Measurements from ENCODE around the gene PRSS56.

Gene PRSS56

DNA sequence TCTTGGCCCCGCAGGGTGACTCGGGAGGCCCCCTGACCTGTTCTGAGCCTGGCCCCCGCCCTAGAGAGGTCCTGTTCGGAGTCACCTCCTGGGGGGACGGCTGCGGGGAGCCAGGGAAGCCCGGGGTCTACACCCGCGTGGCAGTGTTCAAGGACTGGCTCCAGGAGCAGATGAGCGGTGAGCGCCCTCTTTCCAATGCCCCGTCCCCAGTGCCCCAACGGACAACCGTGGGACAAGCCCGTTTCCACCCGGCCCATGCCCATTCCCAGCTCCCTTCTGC lies 3.2 kb downstream of the PRSS56 start:
- Histone ChIP-seq H3K9me3 (ENCODE audit: control insufficient read depth in 1 of 2, low read length in 2 of 2) (no peaks in the 10 kb centered on the region), H3K36me3 (ENCODE audit: control insufficient read depth in 1 of 2, insufficient read depth in 2 of 2, low read length in 2 of 2) (no peaks in the 10 kb centered on the region), H3K27ac (ENCODE audit: low read length) (no peak overlapping the region), H3K4me3 (ENCODE audit: low read depth in 1 of 2, low read length in 2 of 2) (peak overlapping the region in 1 of 2 donors; percentile 44), H3K4me1 (ENCODE audit: control insufficient read depth in 1 of 2, insufficient read depth in 2 of 2, low read length in 2 of 2) (peaks cover 0 to 28% of the 10 kb centered on the region in 2 donors), H3K27me3 (ENCODE audit: low read depth, low read length) (peaks cover 14% of the 10 kb centered on the region)

DNA sequence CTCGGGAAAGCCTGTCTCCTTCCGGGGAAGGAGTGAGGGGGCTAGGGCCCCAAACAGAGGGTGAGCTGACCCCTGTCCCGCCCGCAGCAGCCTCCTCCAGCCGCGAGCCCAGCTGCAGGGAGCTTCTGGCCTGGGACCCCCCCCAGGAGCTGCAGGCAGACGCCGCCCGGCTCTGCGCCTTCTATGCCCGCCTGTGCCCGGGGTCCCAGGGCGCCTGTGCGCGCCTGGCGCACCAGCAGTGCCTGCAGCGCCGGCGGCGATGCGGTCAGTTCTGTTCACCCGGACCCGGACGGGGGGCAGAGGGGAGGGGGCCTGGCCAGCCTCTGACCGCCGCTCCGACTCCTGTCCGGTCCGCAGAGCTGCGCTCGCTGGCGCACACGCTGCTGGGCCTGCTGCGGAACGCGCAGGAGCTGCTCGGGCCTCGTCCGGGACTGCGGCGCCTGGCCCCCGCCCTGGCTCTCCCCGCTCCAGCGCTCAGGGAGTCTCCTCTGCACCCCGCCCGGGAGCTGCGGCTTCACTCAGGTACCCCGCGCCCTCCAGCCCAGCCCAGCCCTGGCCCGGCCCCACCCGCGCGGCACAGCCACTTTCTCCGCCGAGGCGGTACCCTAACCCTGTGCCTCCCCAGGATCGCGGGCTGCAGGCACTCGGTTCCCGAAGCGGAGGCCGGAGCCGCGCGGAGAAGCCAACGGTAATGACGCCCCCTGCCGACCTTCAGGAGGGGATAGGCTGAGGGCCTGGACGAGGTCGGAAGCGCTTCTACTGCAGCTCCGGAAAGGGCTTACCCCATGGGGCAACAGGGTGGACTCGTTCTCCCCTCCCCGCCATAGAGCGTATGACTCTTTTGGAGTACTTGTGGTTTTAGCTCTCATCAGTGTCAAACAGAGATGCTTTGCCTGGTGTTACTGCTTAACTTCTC lies 3.8 kb downstream of the PRSS56 start:
- Histone ChIP-seq H3K9me3 (ENCODE audit: control insufficient read depth in 1 of 2, low read length in 2 of 2) (no peaks in the 10 kb centered on the region), H3K27ac (ENCODE audit: low read length) (no peak overlapping the region), H3K4me3 (ENCODE audit: low read depth in 1 of 2, low read length in 2 of 2) (peak overlapping the region in 1 of 2 donors; percentile 44), H3K4me1 (ENCODE audit: control insufficient read depth in 1 of 2, insufficient read depth in 2 of 2, low read length in 2 of 2) (peaks cover 0 to 28% of the 10 kb centered on the region in 2 donors), H3K27me3 (ENCODE audit: low read depth, low read length) (peaks cover 14% of the 10 kb centered on the region), H3K36me3 (ENCODE audit: control insufficient read depth in 1 of 2, insufficient read depth in 2 of 2, low read length in 2 of 2) (no peaks in the 10 kb centered on the region)

DNA sequence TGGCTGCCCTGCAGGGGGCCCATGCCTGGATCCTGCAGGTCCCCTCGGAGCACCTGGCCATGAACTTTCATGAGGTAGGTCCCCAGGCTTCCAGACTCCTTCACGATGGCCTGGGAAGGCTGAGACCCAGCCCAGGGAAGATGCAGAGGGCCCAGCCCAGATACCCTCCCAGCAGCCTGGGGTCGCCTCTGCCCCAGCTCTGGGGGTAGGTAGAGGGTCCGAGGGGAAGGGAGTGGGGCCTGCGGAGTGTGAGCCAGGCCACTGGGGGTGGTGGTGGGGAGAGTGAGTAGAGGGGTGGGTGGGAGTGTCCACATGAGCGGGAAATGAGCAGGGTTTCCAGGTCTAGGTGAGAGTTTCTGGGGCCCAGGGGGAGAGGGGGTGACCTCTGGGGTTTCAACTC lies 4.6 kb downstream of the PRSS56 start:
- Histone ChIP-seq H3K27ac (ENCODE audit: low read length) (no peak overlapping the region), H3K4me1 (ENCODE audit: control insufficient read depth in 1 of 2, insufficient read depth in 2 of 2, low read length in 2 of 2) (peaks cover 0 to 28% of the 10 kb centered on the region in 2 donors), H3K27me3 (ENCODE audit: low read depth, low read length) (peaks cover 14% of the 10 kb centered on the region), H3K36me3 (ENCODE audit: control insufficient read depth in 1 of 2, insufficient read depth in 2 of 2, low read length in 2 of 2) (no peaks in the 10 kb centered on the region), H3K9me3 (ENCODE audit: control insufficient read depth in 1 of 2, low read length in 2 of 2) (no peaks in the 10 kb centered on the region), H3K4me3 (ENCODE audit: low read depth in 1 of 2, low read length in 2 of 2) (no peak overlapping the region)

DNA sequence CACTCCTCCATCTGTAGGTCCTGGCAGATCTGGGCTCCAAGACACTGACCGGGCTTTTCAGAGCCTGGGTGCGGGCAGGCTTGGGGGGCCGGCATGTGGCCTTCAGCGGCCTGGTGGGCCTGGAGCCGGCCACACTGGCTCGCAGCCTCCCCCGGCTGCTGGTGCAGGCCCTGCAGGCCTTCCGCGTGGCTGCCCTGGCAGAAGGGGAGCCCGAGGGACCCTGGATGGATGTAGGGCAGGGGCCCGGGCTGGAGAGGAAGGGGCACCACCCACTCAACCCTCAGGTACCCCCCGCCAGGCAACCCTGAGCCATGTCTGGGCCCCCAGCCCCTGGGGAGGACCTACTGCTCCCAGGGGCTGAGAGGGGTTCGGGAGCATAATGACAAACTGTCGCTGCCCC lies 5.0 kb downstream of the PRSS56 start:
- no peak overlapping the region for H3K4me3 ChIP-seq (ENCODE audit: low read depth in 1 of 2, low read length in 2 of 2)

DNA sequence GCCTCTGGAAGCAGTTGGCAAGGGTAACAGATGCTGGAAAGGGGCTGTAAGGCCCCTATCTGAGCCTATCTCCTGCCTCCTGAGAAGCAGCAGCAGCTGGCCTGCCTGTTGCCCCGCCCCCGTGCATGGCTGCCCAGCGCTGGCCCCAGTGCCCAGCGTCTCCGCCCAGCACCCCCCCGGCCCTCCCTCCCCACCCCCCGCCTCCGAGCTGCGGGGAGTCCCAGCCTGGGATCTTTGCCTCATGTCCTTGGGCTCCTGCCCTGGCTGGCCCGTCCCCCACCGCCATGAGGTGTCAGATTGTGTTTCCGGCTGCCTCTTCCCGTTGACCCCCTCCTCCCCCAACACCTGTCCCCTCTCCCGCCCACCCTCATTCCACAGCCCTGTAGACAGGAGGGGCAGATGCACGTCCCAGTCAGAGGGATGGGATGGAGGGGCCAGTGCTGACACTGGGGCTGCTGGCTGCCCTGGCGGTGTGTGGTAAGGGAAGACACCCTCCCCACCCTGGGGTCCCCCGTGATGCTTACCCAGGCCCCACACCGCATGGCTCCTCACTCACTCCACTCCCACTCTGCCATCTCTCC lies 5.7 kb downstream of the PRSS56 start, which contains the start of gene CHRND:
Gene CHRND, plus strand, starts transcription at position 370 of the 581 bp plus-strand sequence. Its CDS starts 56 bp downstream, at position 426.
- H3K36me3 ChIP-seq (ENCODE audit: control insufficient read depth in 1 of 2, insufficient read depth in 2 of 2, low read length in 2 of 2), result no peaks in the 10 kb centered on the region
- H3K27ac ChIP-seq (ENCODE audit: low read length), result no peak within 1 kb of the TSS
- peaks cover 0 to 28% of the 10 kb centered on the region in 2 donors for H3K4me1 ChIP-seq (ENCODE audit: control insufficient read depth in 1 of 2, insufficient read depth in 2 of 2, low read length in 2 of 2)
- H3K27me3 ChIP-seq (ENCODE audit: low read depth, low read length), result peaks cover 19% of the 10 kb centered on the region
- H3K9me3 ChIP-seq (ENCODE audit: control insufficient read depth in 1 of 2, low read length in 2 of 2), result no peaks in the 10 kb centered on the region
- H3K4me3 ChIP-seq (ENCODE audit: low read depth in 1 of 2, low read length in 2 of 2), result no peak within 1 kb of the TSS

More for the DNA sequence above, 5.0 kb downstream of the PRSS56 start:
- Histone ChIP-seq H3K27me3 (ENCODE audit: low read depth, low read length) (peaks cover 16% of the 10 kb centered on the region), H3K4me1 (ENCODE audit: control insufficient read depth in 1 of 2, insufficient read depth in 2 of 2, low read length in 2 of 2) (peaks cover 0 to 28% of the 10 kb centered on the region in 2 donors), H3K36me3 (ENCODE audit: control insufficient read depth in 1 of 2, insufficient read depth in 2 of 2, low read length in 2 of 2) (no peaks in the 10 kb centered on the region), H3K27ac (ENCODE audit: low read length) (no peak overlapping the region), H3K9me3 (ENCODE audit: control insufficient read depth in 1 of 2, low read length in 2 of 2) (no peaks in the 10 kb centered on the region)

DNA sequence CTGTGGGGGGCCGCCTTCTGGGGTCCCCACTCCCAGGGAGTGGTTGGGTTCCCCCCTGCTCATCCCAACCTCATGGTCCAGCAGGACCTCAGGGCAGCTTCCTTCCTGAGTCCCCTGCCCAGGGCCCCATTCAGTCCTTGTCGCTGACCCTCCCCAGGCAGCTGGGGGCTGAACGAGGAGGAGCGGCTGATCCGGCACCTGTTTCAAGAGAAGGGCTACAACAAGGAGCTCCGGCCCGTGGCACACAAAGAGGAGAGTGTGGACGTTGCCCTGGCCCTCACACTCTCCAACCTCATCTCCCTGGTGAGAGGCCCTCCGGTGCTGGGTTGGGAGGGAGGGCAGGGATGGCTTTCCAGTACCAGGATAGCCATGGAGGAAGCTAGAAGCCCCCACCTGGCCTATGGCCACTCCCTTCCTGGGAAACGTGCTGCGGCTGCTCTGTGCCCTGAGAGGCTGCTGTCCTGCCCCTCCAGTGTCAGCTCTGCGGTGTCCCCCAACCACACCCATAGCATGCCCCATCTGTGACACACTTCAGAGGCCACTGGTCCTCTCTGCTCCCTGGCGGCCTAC lies 6.3 kb downstream of the PRSS56 start:
- no peaks in the 10 kb centered on the region for H3K9me3 ChIP-seq (ENCODE audit: control insufficient read depth in 1 of 2, low read length in 2 of 2)
- H3K27me3 ChIP-seq (ENCODE audit: low read depth, low read length), result peaks cover 19% of the 10 kb centered on the region

DNA sequence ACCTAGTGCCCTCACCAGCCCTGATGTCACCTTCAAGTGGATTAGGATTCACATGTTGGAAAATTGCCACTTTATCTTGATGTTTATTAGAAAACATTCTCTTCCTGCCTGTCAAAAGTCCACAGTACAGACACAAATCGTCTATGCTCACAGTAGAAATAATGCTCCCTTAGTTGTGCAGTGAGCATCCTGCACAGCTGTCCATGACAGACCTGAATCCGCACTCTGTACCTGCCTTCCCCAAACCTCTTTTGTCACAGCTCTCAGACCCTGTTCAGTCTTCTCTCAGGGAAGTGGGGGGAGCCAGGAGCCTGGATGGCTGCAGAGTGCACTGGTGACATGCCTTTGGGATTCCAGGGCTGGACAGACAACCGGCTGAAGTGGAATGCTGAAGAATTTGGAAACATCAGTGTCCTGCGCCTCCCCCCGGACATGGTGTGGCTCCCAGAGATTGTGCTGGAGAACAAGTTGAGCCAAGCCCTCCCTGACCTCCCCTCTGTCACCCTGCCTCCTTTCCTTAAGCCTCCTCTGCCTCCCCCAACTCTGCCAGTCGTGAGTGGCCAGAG lies 7.8 kb downstream of the PRSS56 start:
- no peak overlapping the region for H3K4me3 ChIP-seq (ENCODE audit: low read depth in 1 of 2, low read length in 2 of 2)
- H3K4me1 ChIP-seq (ENCODE audit: control insufficient read depth in 1 of 2, insufficient read depth in 2 of 2, low read length in 2 of 2), result peaks cover 0 to 15% of the 10 kb centered on the region in 2 donors
- peaks cover 15% of the 10 kb centered on the region for H3K27me3 ChIP-seq (ENCODE audit: low read depth, low read length)
- no peaks in the 10 kb centered on the region for H3K36me3 ChIP-seq (ENCODE audit: control insufficient read depth in 1 of 2, insufficient read depth in 2 of 2, low read length in 2 of 2)
- no peak overlapping the region for H3K27ac ChIP-seq (ENCODE audit: low read length)
- H3K9me3 ChIP-seq (ENCODE audit: control insufficient read depth in 1 of 2, low read length in 2 of 2), result no peaks in the 10 kb centered on the region

More for the DNA sequence above, 6.3 kb downstream of the PRSS56 start:
- peaks cover 0 to 28% of the 10 kb centered on the region in 2 donors for H3K4me1 ChIP-seq (ENCODE audit: control insufficient read depth in 1 of 2, insufficient read depth in 2 of 2, low read length in 2 of 2)
- H3K4me3 ChIP-seq (ENCODE audit: low read depth in 1 of 2, low read length in 2 of 2), result no peak overlapping the region
- no peak overlapping the region for H3K27ac ChIP-seq (ENCODE audit: low read length)
- no peaks in the 10 kb centered on the region for H3K36me3 ChIP-seq (ENCODE audit: control insufficient read depth in 1 of 2, insufficient read depth in 2 of 2, low read length in 2 of 2)

DNA sequence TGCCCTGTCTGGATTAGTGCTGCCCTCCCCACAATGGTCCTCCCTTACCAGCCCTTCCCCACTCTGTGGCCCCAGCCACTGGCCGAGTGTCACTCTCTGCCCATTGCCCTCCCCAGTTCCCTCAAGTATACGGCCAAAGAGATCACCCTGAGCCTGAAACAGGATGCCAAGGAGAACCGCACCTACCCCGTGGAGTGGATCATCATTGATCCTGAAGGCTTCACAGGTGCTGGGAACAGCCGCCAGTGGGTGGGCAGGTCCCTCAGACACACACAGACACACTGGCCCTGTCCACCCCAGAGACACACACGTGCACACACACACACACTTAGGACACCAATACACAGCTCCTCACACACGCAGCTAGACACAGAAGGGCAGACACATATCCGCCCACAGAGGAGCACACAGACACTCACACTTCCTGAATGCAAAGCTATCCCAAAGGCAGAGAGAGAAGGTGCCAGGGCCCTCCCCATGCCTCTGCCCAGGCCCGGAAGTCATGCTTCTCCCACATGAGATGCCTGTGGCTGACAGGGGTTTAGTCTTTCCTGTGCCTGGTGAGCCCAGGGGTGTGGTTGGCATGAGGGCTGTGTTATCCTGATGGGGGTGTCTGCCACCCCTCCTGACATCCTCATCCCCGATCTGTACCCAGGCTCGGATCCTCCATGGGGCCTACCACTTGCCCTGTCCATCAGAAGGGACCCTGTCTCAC lies 8.7 kb downstream of the PRSS56 start:
- Histone ChIP-seq H3K27ac (ENCODE audit: low read length) (no peak overlapping the region), H3K27me3 (ENCODE audit: low read depth, low read length) (peaks cover 11% of the 10 kb centered on the region), H3K36me3 (ENCODE audit: control insufficient read depth in 1 of 2, insufficient read depth in 2 of 2, low read length in 2 of 2) (no peaks in the 10 kb centered on the region), H3K4me1 (ENCODE audit: control insufficient read depth in 1 of 2, insufficient read depth in 2 of 2, low read length in 2 of 2) (peaks cover 0 to 9% of the 10 kb centered on the region in 2 donors), H3K9me3 (ENCODE audit: control insufficient read depth in 1 of 2, low read length in 2 of 2) (no peaks in the 10 kb centered on the region), H3K4me3 (ENCODE audit: low read depth in 1 of 2, low read length in 2 of 2) (no peak overlapping the region)

DNA sequence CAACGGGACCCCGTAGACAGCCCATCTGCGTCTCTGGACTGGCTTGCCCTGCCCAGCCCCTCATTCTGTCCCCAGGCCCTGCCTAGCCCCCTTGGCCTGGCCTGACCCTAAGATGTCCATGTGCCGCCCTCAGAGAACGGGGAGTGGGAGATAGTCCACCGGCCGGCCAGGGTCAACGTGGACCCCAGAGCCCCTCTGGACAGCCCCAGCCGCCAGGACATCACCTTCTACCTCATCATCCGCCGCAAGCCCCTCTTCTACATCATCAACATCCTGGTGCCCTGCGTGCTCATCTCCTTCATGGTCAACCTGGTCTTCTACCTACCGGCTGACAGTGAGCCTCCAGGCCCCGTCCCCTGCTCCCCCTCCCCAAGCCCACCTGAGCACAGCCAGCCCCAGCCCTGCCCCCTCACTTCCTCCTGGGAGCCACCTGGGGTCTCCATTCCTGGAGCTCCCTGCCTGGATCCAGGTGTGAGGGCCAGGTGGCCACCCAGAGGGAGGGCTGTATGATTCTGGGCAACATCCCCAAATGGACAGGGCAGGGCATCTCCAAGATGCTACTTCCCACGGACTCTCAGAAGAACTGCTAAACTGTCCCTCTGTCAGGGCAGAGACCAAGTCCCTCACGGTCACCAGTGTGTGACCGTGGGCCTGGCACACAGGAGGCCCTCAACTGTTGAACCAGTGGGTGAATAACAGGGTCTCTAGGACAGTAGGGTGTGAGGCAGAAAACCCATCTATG lies 9.8 kb downstream of the PRSS56 start:
- H3K36me3 ChIP-seq (ENCODE audit: control insufficient read depth in 1 of 2, insufficient read depth in 2 of 2, low read length in 2 of 2), result no peaks in the 10 kb centered on the region
- H3K27ac ChIP-seq (ENCODE audit: low read length), result no peak overlapping the region
- H3K4me1 ChIP-seq (ENCODE audit: control insufficient read depth in 1 of 2, insufficient read depth in 2 of 2, low read length in 2 of 2), result peaks cover 0 to 6% of the 10 kb centered on the region in 2 donors
- H3K4me3 ChIP-seq (ENCODE audit: low read depth in 1 of 2, low read length in 2 of 2), result no peak overlapping the region
- no peaks in the 10 kb centered on the region for H3K9me3 ChIP-seq (ENCODE audit: control insufficient read depth in 1 of 2, low read length in 2 of 2)
- peaks cover 5% of the 10 kb centered on the region for H3K27me3 ChIP-seq (ENCODE audit: low read depth, low read length)

DNA sequence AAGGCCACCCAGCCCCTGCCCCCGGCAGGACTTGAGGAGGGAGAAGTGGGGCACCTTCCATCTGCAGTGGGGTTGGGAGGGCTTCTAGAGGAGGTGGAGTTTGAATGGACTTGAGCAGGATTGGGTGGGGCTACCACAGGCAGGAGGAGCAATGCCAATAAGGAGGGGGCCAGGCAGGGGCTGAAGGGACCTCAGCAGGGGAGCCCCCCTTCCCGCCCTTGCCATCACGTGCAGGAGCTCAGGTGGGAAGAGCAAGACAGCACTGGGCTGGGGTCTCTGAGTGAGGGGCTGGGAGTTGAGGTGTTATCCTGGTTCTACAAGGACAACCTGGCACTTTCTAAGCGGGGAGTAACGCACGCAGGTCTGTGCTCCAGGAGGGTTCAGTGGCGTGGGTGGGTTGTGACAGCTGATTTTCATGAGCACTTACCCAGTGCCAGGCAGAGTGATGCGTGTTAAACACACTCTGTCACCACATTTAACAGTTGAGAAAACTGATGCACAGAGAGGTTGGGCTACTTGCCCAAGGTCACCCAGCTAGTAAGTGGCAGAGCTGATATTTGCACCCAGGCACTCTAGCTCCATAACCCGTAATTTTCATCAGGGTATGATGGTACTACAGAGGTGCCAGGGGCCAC lies 10.6 kb downstream of the PRSS56 start:
- no peak overlapping the region for H3K27ac ChIP-seq (ENCODE audit: low read length)
- no peaks in the 10 kb centered on the region for H3K9me3 ChIP-seq (ENCODE audit: control insufficient read depth in 1 of 2, low read length in 2 of 2)
- no peaks in the 10 kb centered on the region for H3K36me3 ChIP-seq (ENCODE audit: control insufficient read depth in 1 of 2, insufficient read depth in 2 of 2, low read length in 2 of 2)
- H3K4me3 ChIP-seq (ENCODE audit: low read depth in 1 of 2, low read length in 2 of 2), result no peak overlapping the region
- peaks cover 5% of the 10 kb centered on the region for H3K27me3 ChIP-seq (ENCODE audit: low read depth, low read length)
- H3K4me1 ChIP-seq (ENCODE audit: control insufficient read depth in 1 of 2, insufficient read depth in 2 of 2, low read length in 2 of 2), result no peaks in the 10 kb centered on the region
